Gastroesophageal sphincter (tissue), 4 donors: ENCODE results near the gene C3orf70. TPM values are rescaled to one million over a fixed set of nuclear protein-coding genes. Genes with fewer than 3 reads are reported as not detected.

Source experiments
- ATAC-seq: fragments of 150-250 bp; one replicate; pipeline ENCODE4 v1.9.1; 2016; ENCODE audit warnings: mild to moderate bottlenecking, moderate library complexity
- H3K27ac ChIP-seq, 4 donors: fragments of 200-600 bp; sonication (generic) in 3 of 4; 1 replicate in 3 of 4; 2 replicates in 1 of 4; pipeline ENCODE4 v1.5.1; 2016 to 2019
- H3K27me3 ChIP-seq: fragments of 200-600 bp; sonication (generic); one replicate; pipeline ENCODE4 v1.5.1; 2019
- H3K36me3 ChIP-seq, 2 donors: fragments of 200-600 bp; sonication (generic); one replicate each; pipeline ENCODE4 v1.5.1; 2019; ENCODE audit warnings: control low read depth in 1 of 2
- H3K4me1 ChIP-seq, 3 donors: fragments of 200-600 bp; sonication (generic); 1 replicate in 2 of 3; 2 replicates in 1 of 3; pipeline ENCODE4 v1.5.1; 2016 to 2019; ENCODE audit warnings: control low read depth in 2 of 3
- H3K4me3 ChIP-seq, 2 donors: fragments of 200-600 bp; sonication (generic); one replicate each; pipeline ENCODE4 v1.5.1; 2019; ENCODE audit warnings: mild to moderate bottlenecking in 1 of 2, moderate library complexity in 1 of 2
- H3K9me3 ChIP-seq, 3 donors: fragments of 200-600 bp; sonication (generic); one replicate each; pipeline ENCODE4 v1.5.1; 2017 to 2019; ENCODE audit warnings: control low read depth in 2 of 3
- CTCF ChIP-seq, 4 experiments: fragments of 200-600 bp in 2 of 4; fragments of 450-650 bp in 2 of 4; sonication (generic) in 1 of 4; IDR thresholded peaks; one replicate each; pipeline ENCODE4 v1.5.1; 2017 to 2019; ENCODE audit warnings: antibody characterized with exemption in 4 of 4, mild to moderate bottlenecking in 2 of 4, moderate library complexity in 2 of 4
- EP300 ChIP-seq: sonication (generic); formaldehyde crosslinking; IDR thresholded peaks from one replicate; pipeline ENCODE4 v1.6.1; 2017; ENCODE audit warnings: antibody characterized with exemption, mild to moderate bottlenecking
- POLR2A ChIP-seq, 2 donors: fragments of 450-650 bp; IDR thresholded peaks; one replicate each; pipeline ENCODE4 v1.6.1; 2017; ENCODE audit warnings: antibody characterized with exemption in 2 of 2, mild to moderate bottlenecking in 2 of 2, moderate library complexity in 1 of 2
- POLR2AphosphoS5 ChIP-seq: sonication (generic); formaldehyde crosslinking; IDR thresholded peaks from one replicate; pipeline ENCODE4 v1.6.1; 2017; ENCODE audit warnings: antibody characterized with exemption
- WGBS, 2 donors: methylation state at CpG; one replicate each; pipeline ENCODE4 v1.1.5; 2018; ENCODE audit warnings: low coverage in 1 of 2; 5-methylcytosine and 5-hydroxymethylcytosine counted together
- total RNA-seq, 4 donors: library from RNA; depleted of rRNA; stranded (reverse); fragments of >200 nt; gene quantifications; one replicate each; pipeline ENCODE4 v1.1.0, GENCODE V29; 2016

C3orf70 gene
- total RNA-seq, 4 donors from 2014 or later = 21.0 to 61.1 (median 36.1) TPM

- 79 to 100% methylated on average over 2 of the region's 2 CpGs for WGBS, 2 donors
- H3K4me3 ChIP-seq = no peak overlapping the region
- no peak for ATAC-seq
- H3K9me3 ChIP-seq = no peaks in the 10 kb centered on the region
- no peaks in the 10 kb centered on the region for H3K27me3 ChIP-seq
- H3K27ac ChIP-seq = no peak overlapping the region
- H3K36me3 ChIP-seq = peaks cover 0 to 24% of the 10 kb centered on the region in 2 donors
- no peak for TF ChIP-seq CTCF (IDR thresholded peaks at IDR 0.05)
- no peak for TF ChIP-seq POLR2A (IDR thresholded peaks at IDR 0.05)
- H3K4me1 ChIP-seq = no peaks in the 10 kb centered on the region
These were observed 44.2 kb upstream of the C3orf70 start for GRCh38 chr3:185197068-185197467.

- no peak for ATAC-seq
- H3K27ac ChIP-seq = no peak overlapping the region
- H3K4me1 ChIP-seq = no peaks in the 10 kb centered on the region
- H3K4me3 ChIP-seq = no peak overlapping the region
- no peaks in the 10 kb centered on the region for H3K27me3 ChIP-seq
- 93 to 100% methylated on average over 4 of the region's 4 CpGs for WGBS, 2 donors
- H3K9me3 ChIP-seq = no peaks in the 10 kb centered on the region
- H3K36me3 ChIP-seq = peaks cover 0 to 15% of the 10 kb centered on the region in 2 donors
- TF ChIP-seq POLR2A (IDR thresholded peaks at IDR 0.05) = no peak
- no peak for TF ChIP-seq CTCF (IDR thresholded peaks at IDR 0.05)
- TF ChIP-seq EP300 = no peak
- TF ChIP-seq POLR2AphosphoS5 = no peak
These were observed 42.8 kb upstream of the C3orf70 start for GRCh38 chr3:185195652-185196051.

- no peak for ATAC-seq
These were observed 36.0 kb upstream of the C3orf70 start for GRCh38 chr3:185188816-185189215.

GRCh38 chr3:185187391-185187790, 34.5 kb upstream of the C3orf70 start:
- 76 to 100% methylated on average over 2 of the region's 2 CpGs for WGBS, 2 donors
- Histone ChIP-seq H3K9me3 (no peaks in the 10 kb centered on the region), H3K27me3 (no peaks in the 10 kb centered on the region), H3K36me3 (peaks cover 0 to 5% of the 10 kb centered on the region in 2 donors), H3K4me3 (no peak overlapping the region), H3K4me1 (no peaks in the 10 kb centered on the region), H3K27ac (no peak overlapping the region)
- TF ChIP-seq EP300 = no peak
- no peak for TF ChIP-seq POLR2AphosphoS5
- TF ChIP-seq POLR2A (IDR thresholded peaks at IDR 0.05) = no peak
- TF ChIP-seq CTCF (IDR thresholded peaks at IDR 0.05) = no peak
- no peak for ATAC-seq

More at GRCh38 chr3:185188816-185189215, 36.0 kb upstream of the C3orf70 start:
- no peak for TF ChIP-seq POLR2A (IDR thresholded peaks at IDR 0.05)
- TF ChIP-seq CTCF (IDR thresholded peaks at IDR 0.05) = no peak
- no peak for TF ChIP-seq POLR2AphosphoS5
- TF ChIP-seq EP300 = no peak
- no peak overlapping the region for H3K4me3 ChIP-seq
- no peaks in the 10 kb centered on the region for H3K27me3 ChIP-seq
- H3K9me3 ChIP-seq = no peaks in the 10 kb centered on the region
- H3K36me3 ChIP-seq = peaks cover 0 to 15% of the 10 kb centered on the region in 2 donors
- H3K4me1 ChIP-seq = no peaks in the 10 kb centered on the region
- H3K27ac ChIP-seq = no peak overlapping the region

GRCh38 chr3:185176750-185177359, 24.0 kb upstream of the C3orf70 start:
- H3K27ac ChIP-seq = no peak overlapping the region
- no peak for ATAC-seq
- H3K4me1 ChIP-seq = no peaks in the 10 kb centered on the region
- H3K9me3 ChIP-seq = no peaks in the 10 kb centered on the region
- no peak overlapping the region for H3K4me3 ChIP-seq
- peaks cover 21% of the 10 kb centered on the region for H3K27me3 ChIP-seq
- TF ChIP-seq CTCF (IDR thresholded peaks at IDR 0.05) (peak; percentile 50 to 75 (median 74)), POLR2A (IDR thresholded peaks at IDR 0.05) (no peak)
- WGBS, 2 donors = 12 to 15% methylated on average over 10 of the region's 10 CpGs
- no peaks in the 10 kb centered on the region for H3K36me3 ChIP-seq
